ENCODE measurements around the gene FNBP1.

FNBP1 gene

DNA sequence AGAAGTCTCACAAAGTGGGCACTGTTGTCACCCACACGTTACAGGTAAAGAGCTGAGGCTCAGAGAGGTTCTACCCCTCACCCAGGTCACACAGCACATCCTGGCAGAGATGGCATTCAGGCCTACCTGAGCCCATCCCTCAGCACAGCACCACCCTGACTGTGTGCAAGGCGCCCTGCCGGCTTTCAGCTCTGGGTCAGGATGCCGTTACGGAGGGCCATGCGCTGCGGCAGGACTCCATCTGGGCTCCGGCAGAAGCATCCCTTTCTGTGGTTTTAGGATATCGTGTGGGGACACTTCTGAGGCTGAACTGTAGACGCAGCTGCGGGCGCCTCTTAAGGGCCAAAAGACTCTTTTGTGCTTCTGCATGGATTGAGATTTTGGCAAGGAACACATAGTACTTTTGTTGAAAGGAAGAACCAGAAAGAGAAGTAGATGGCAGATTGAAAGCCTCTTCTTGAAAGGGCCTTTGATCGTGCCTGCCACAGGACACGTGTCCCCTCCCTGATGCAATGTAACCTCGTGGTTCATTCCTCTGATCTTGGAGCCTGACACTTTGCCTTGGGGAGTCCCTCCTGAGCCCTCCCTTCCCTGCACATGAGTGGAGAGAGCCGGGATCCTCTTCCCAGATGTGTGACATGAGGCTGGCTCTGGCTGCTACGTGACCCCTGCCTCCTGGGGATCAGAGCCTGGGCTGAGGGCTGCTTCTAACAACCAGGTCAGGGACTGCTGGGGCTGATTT is 176.4 kb downstream of the FNBP1 start:
- TF ChIP-seq, protein P1, sequence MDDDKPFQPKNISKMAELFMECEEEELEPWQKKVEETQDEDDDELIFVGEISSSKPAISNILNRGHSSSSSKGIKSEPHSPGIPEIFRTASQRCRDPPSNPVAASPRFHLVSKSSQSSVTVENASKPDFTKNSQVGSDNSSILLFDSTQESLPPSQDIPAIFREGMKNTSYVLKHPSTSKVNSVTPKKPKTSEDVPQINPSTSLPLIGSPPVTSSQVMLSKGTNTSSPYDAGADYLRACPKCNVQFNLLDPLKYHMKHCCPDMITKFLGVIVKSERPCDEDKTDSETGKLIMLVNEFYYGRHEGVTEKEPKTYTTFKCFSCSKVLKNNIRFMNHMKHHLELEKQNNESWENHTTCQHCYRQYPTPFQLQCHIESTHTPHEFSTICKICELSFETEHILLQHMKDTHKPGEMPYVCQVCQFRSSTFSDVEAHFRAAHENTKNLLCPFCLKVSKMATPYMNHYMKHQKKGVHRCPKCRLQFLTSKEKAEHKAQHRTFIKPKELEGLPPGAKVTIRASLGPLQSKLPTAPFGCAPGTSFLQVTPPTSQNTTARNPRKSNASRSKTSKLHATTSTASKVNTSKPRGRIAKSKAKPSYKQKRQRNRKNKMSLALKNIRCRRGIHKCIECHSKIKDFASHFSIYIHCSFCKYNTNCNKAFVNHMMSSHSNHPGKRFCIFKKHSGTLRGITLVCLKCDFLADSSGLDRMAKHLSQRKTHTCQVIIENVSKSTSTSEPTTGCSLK (tag by site-specific recombination; IDR thresholded peaks at IDR 0.05) = no peak
- no peak for TF ChIP-seq ZNF449 (tag by site-specific recombination; IDR thresholded peaks at IDR 0.05)
- no peak for TF ChIP-seq REST (tag by site-specific recombination; IDR thresholded peaks at IDR 0.05)
- peak; percentile 38 for TF ChIP-seq ZNF623 (tag by site-specific recombination; IDR thresholded peaks at IDR 0.05)
- TF ChIP-seq ZNF146 (tag by site-specific recombination; IDR thresholded peaks at IDR 0.05) = no peak
- TF ChIP-seq ZFP3 (tag by site-specific recombination; IDR thresholded peaks at IDR 0.05; ENCODE audit: low read depth) = no peak
- 0 out of 2 replicates have a peak, but pooled peaks have one; percentile 24 for TF ChIP-seq ZNF768 (tag by site-specific recombination; IDR thresholded peaks at IDR 0.05)
- no peak for TF ChIP-seq ZNF792 (tag by site-specific recombination; IDR thresholded peaks at IDR 0.05)
- ChIA-PET CTCF (interaction anchor here (0.6 kb wide), 1 partner anchor 58 kb away, joined by 4 read pairs; no protein-coding TSS in a partner anchor), POLR2A (no interaction called here)
- H3K9me3 ChIP-seq (ENCODE audit: control insufficient read depth, insufficient read depth, low read depth, low read length) = no peaks in the 10 kb centered on the region
- no peak overlapping the region for H3K4me3 ChIP-seq (ENCODE audit: low read depth, low read length)
- peaks cover 0 to 21% of the 10 kb centered on the region in 2 experiments; a peak in 2 of 3 replicates for H3K36me3 ChIP-seq (ENCODE audit: control insufficient read depth in 2 of 2, insufficient read depth in 1 of 2, low read length in 2 of 2)
- no peak overlapping the region for H3K27ac ChIP-seq (ENCODE audit: extremely low read depth, low read depth, low read length)
- H3K4me1 ChIP-seq (ENCODE audit: control insufficient read depth, insufficient read depth, low read length) = no peaks in the 10 kb centered on the region

GRCh38 chr9:129865668-129866320 is 177.2 kb downstream of the FNBP1 start:
- ChIA-PET POLR2A (no interaction called here), CTCF (interaction anchor here (0.6 kb wide), 1 partner anchor 58 kb away, joined by 4 read pairs; no protein-coding TSS in a partner anchor)
- Histone ChIP-seq H3K27ac (ENCODE audit: extremely low read depth, low read depth, low read length) (no peak overlapping the region), H3K9me3 (ENCODE audit: control insufficient read depth, insufficient read depth, low read depth, low read length) (no peaks in the 10 kb centered on the region), H3K36me3 (ENCODE audit: control insufficient read depth in 2 of 2, insufficient read depth in 1 of 2, low read length in 2 of 2) (peaks cover 0 to 29% of the 10 kb centered on the region in 2 experiments; a peak in 2 of 3 replicates), H3K4me3 (ENCODE audit: low read depth, low read length) (no peak overlapping the region), H3K4me1 (ENCODE audit: control insufficient read depth, insufficient read depth, low read length) (no peaks in the 10 kb centered on the region)
- TF ChIP-seq HOXA7 (CRISPR knock-in tag; IDR thresholded peaks at IDR 0.05; ENCODE audit: borderline replicate concordance) (no peak), ZNF560 (tag by site-specific recombination; IDR thresholded peaks at IDR 0.05; ENCODE audit: borderline replicate concordance) (no peak), GLI2 (tag by site-specific recombination; IDR thresholded peaks at IDR 0.05; ENCODE audit: borderline replicate concordance, low read depth) (no peak), ZNF16 (tag by site-specific recombination; IDR thresholded peaks at IDR 0.05; ENCODE audit: low read depth) (no peak), ZNF510 (tag by site-specific recombination; IDR thresholded peaks at IDR 0.05; ENCODE audit: insufficient replicate concordance) (no peak), ZNF514 (tag by site-specific recombination; IDR thresholded peaks at IDR 0.05) (no peak), ZNF48 (tag by site-specific recombination; IDR thresholded peaks at IDR 0.05) (no peak), ZNF677 (tag by site-specific recombination; IDR thresholded peaks at IDR 0.05) (no peak)
- TF ChIP-seq, protein P2, sequence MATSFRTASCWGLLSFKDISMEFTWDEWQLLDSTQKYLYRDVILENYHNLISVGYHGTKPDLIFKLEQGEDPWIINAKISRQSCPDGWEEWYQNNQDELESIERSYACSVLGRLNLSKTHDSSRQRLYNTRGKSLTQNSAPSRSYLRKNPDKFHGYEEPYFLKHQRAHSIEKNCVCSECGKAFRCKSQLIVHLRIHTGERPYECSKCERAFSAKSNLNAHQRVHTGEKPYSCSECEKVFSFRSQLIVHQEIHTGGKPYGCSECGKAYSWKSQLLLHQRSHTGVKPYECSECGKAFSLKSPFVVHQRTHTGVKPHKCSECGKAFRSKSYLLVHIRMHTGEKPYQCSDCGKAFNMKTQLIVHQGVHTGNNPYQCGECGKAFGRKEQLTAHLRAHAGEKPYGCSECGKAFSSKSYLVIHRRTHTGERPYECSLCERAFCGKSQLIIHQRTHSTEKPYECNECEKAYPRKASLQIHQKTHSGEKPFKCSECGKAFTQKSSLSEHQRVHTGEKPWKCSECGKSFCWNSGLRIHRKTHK (tag by site-specific recombination; IDR thresholded peaks at IDR 0.05) = no peak
